Activated CD8-positive, alpha-beta memory T cell treated with anti-CD3 and anti-CD28 coated beads for 48 hours (primary cell): ENCODE measurements around the gene SPATA13.

Source experiments
- DNase-seq, 3 experiments: peaks; one replicate each; pipeline ENCODE4 v3.0.0-alpha.2; 2020; ENCODE audit warnings: low read depth in 2 of 3, low spot score in 2 of 3

SPATA13 gene

GRCh38 chr13:24166561-24166960, 6.0 kb downstream of the SPATA13 start:
- DNase-seq: no peak

GRCh38 chr13:24167666-24168391, 7.3 kb downstream of the SPATA13 start:
- DNase-seq: no peak

GRCh38 chr13:24168392-24168750, 7.9 kb downstream of the SPATA13 start:
- DNase-seq: peak in 1 of 3 experiments; percentile 5

- no peak for DNase-seq
Measured at GRCh38 chr13:24168979-24169378, 8.5 kb downstream of the SPATA13 start.

GRCh38 chr13:24172071-24172470, 11.6 kb downstream of the SPATA13 start:
- DNase-seq: no peak

GRCh38 chr13:24173795-24174194, 13.3 kb downstream of the SPATA13 start:
- no peak for DNase-seq

- DNase-seq: no peak
Measured at GRCh38 chr13:24175847-24176246, 15.3 kb downstream of the SPATA13 start.

- no peak for DNase-seq
Measured at GRCh38 chr13:24176351-24177101, 16.0 kb downstream of the SPATA13 start.

GRCh38 chr13:24178847-24179485, 18.4 kb downstream of the SPATA13 start:
- no peak for DNase-seq

- no peak for DNase-seq
Measured at GRCh38 chr13:24179486-24179850, 18.9 kb downstream of the SPATA13 start.

- DNase-seq: no peak
Measured at GRCh38 chr13:24180750-24181377, 20.3 kb downstream of the SPATA13 start.

- DNase-seq: no peak
Measured at GRCh38 chr13:24181991-24182702, 21.6 kb downstream of the SPATA13 start.

GRCh38 chr13:24182703-24183081, 22.2 kb downstream of the SPATA13 start:
- no peak for DNase-seq

- DNase-seq: no peak
Measured at GRCh38 chr13:24183741-24184182, 23.2 kb downstream of the SPATA13 start.

GRCh38 chr13:24184265-24184841, 23.8 kb downstream of the SPATA13 start:
- DNase-seq: no peak

GRCh38 chr13:24184882-24185281, 24.4 kb downstream of the SPATA13 start:
- no peak for DNase-seq

- no peak for DNase-seq
Measured at GRCh38 chr13:24185591-24186232, 25.2 kb downstream of the SPATA13 start.

GRCh38 chr13:24187185-24187584, 26.7 kb downstream of the SPATA13 start:
- DNase-seq: no peak

GRCh38 chr13:24192057-24192810, 31.7 kb downstream of the SPATA13 start:
- no peak for DNase-seq

GRCh38 chr13:24192811-24193162, 32.3 kb downstream of the SPATA13 start:
- no peak for DNase-seq
